ENCODE results near the gene C5orf63. TPM values are rescaled to one million over a fixed set of nuclear protein-coding genes. Genes with fewer than 3 reads are reported as not detected.
A peak's percentile ranks its signal among the peaks of the same experiment; 100 is the strongest.

The C5orf63 gene
- total RNA-seq, 2 experiments from 2014 or later, result 4.2 TPM; not detected in 1

- Histone ChIP-seq H3K79me2 (ENCODE audit: insufficient read depth, low read depth, low read length) (no peaks in the 10 kb centered on the region), H3K9me3 (ENCODE audit: low read length) (no peaks in the 10 kb centered on the region; the same call in 1 of the 2 replicates), H2AFZ (ENCODE audit: low read length) (no peak overlapping the region), H4K20me1 (ENCODE audit: insufficient read depth, low read length) (no peaks in the 10 kb centered on the region), H3K4me1 (ENCODE audit: insufficient read depth, low read length, poor library complexity, severe bottlenecking) (no peaks in the 10 kb centered on the region), H3K36me3 (ENCODE audit: insufficient read depth, low read length) (peaks cover 6% of the 10 kb centered on the region; the same call in 1 of the 2 replicates), H3K4me3 (ENCODE audit: low read depth, low read length, poor library complexity, severe bottlenecking) (no peak overlapping the region), H3K27ac (ENCODE audit: low read depth, low read length, poor library complexity, severe bottlenecking) (no peak overlapping the region), H3K4me2 (ENCODE audit: low read length) (no peak overlapping the region), H3K9me2 (ENCODE audit: insufficient read depth, low read length) (no peaks in the 10 kb centered on the region)
- no TSS peak for BruUV-seq (replicated peaks)
- ChIA-PET CTCF (ENCODE audit: unreplicated experiment) (no interaction called here), POLR2A (no interaction called here)
- DNase-seq (ENCODE audit: low spot score), result no peak
- intact Hi-C loops (cut with micrococcal nuclease; ENCODE audit: unreplicated experiment), result no loop called here
- TF ChIP-seq, protein P1, sequence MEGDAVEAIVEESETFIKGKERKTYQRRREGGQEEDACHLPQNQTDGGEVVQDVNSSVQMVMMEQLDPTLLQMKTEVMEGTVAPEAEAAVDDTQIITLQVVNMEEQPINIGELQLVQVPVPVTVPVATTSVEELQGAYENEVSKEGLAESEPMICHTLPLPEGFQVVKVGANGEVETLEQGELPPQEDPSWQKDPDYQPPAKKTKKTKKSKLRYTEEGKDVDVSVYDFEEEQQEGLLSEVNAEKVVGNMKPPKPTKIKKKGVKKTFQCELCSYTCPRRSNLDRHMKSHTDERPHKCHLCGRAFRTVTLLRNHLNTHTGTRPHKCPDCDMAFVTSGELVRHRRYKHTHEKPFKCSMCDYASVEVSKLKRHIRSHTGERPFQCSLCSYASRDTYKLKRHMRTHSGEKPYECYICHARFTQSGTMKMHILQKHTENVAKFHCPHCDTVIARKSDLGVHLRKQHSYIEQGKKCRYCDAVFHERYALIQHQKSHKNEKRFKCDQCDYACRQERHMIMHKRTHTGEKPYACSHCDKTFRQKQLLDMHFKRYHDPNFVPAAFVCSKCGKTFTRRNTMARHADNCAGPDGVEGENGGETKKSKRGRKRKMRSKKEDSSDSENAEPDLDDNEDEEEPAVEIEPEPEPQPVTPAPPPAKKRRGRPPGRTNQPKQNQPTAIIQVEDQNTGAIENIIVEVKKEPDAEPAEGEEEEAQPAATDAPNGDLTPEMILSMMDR (conservative IDR thresholded peaks at IDR 0.05; ENCODE audit: low read length), result no peak
Measured at GRCh38 chr5:127051591-127051990, 21.7 kb downstream of the C5orf63 start.

DNA sequence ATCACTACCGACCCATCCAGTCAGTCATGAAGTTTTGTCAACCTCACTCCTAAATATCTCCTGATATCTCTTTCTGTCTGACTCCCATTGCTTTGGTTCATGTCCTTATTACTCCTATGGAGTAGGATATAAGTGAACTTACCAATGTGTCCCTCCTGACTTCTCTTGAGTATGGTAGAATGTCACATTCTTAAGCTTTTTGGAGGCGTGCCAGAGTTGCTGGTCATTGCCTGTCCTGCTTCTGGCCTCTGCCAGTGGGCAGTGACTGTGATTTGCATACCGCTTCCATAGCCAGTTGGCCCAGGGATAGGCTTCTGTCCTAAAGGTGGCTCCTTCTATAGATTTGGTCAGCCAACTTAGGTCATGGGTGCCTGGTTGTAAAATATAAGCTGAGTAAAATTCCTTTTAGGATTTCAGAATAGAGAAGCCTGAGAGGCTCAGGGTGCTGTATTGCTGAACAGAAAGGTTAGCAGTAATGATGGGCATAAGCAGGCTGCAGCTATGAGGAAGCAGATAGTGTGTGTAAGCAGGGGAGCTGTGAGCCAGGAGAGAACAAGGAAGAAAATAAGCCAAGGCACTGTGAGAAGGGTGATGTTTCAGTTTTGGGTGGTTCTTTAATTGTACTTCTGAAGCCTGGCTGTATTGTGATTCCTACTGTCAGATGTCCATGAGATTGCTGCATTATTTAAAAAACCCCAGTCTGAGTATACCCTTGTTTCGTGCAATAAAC, 26.8 kb downstream of the C5orf63 start:
- no peaks in the 10 kb centered on the region for H4K20me1 ChIP-seq (ENCODE audit: insufficient read depth, low read length)
- CTCF ChIA-PET (ENCODE audit: unreplicated experiment), result no interaction called here

DNA sequence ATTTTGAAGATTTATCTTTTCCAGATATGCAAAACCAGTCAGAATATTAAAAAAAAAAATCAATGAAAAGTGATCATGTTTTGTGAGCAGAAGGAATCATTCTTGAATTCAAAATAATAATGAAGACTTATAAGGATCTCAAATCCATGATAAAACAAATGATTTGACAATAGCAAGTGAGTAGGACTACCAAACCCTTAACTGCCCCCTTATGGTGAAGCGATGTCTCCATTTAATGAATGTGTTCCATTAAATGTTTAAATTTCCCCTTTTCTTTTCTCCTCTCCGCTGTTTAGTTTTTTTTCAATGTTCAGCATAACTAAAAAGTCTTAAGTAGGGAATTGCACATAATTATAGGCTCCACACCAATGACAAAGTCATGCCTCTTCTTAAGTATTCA, 30.7 kb downstream of the C5orf63 start:
- BruUV-seq (replicated peaks), result no TSS peak
- H3K27ac ChIP-seq (ENCODE audit: low read depth, low read length, poor library complexity, severe bottlenecking), result no peak overlapping the region
- H3K4me2 ChIP-seq (ENCODE audit: low read length), result no peak overlapping the region
- no peaks in the 10 kb centered on the region for H3K9me3 ChIP-seq (ENCODE audit: low read length)
- no peaks in the 10 kb centered on the region for H3K9me2 ChIP-seq (ENCODE audit: insufficient read depth, low read length)
- no peaks in the 10 kb centered on the region for H4K20me1 ChIP-seq (ENCODE audit: insufficient read depth, low read length)
- DNase-seq (ENCODE audit: low spot score), result peak; percentile 33
- no peaks in the 10 kb centered on the region for H3K79me2 ChIP-seq (ENCODE audit: insufficient read depth, low read depth, low read length)
- H2AFZ ChIP-seq (ENCODE audit: low read length), result no peak overlapping the region
- no peak for TF ChIP-seq EZH2phosphoT487 (IDR thresholded peaks at IDR 0.05; ENCODE audit: borderline replicate concordance, low read depth, low read length)
- TF ChIP-seq, protein P1 (conservative IDR thresholded peaks at IDR 0.05; ENCODE audit: low read length), result peak; percentile 69
- no peak overlapping the region for H3K4me3 ChIP-seq (ENCODE audit: low read depth, low read length, poor library complexity, severe bottlenecking)
- ChIA-PET POLR2A (no interaction called here), CTCF (ENCODE audit: unreplicated experiment) (no interaction called here)
- no peaks in the 10 kb centered on the region for H3K4me1 ChIP-seq (ENCODE audit: insufficient read depth, low read length, poor library complexity, severe bottlenecking)
- intact Hi-C loops (cut with micrococcal nuclease; ENCODE audit: unreplicated experiment), result no loop called here
- H3K36me3 ChIP-seq (ENCODE audit: insufficient read depth, low read length), result no peaks in the 10 kb centered on the region

More for the DNA sequence above, 26.8 kb downstream of the C5orf63 start:
- POLR2A ChIA-PET, result interaction anchor here (0.5 to 1.5 kb wide), 4 partner anchors 11 to 1856 kb away, joined by 3 to 5 read pairs (median 4); no protein-coding TSS in a partner anchor
- Histone ChIP-seq H3K4me2 (ENCODE audit: low read length) (no peak overlapping the region), H3K4me3 (ENCODE audit: low read depth, low read length, poor library complexity, severe bottlenecking) (no peak overlapping the region), H3K36me3 (ENCODE audit: insufficient read depth, low read length) (no peaks in the 10 kb centered on the region), H3K27ac (ENCODE audit: low read depth, low read length, poor library complexity, severe bottlenecking) (no peak overlapping the region), H2AFZ (ENCODE audit: low read length) (no peak overlapping the region), H3K79me2 (ENCODE audit: insufficient read depth, low read depth, low read length) (no peaks in the 10 kb centered on the region), H3K4me1 (ENCODE audit: insufficient read depth, low read length, poor library complexity, severe bottlenecking) (no peaks in the 10 kb centered on the region), H3K9me3 (ENCODE audit: low read length) (no peaks in the 10 kb centered on the region), H3K9me2 (ENCODE audit: insufficient read depth, low read length) (no peaks in the 10 kb centered on the region)
- DNase-seq (ENCODE audit: low spot score), result no peak
- TF ChIP-seq EZH2phosphoT487 (IDR thresholded peaks at IDR 0.05; ENCODE audit: borderline replicate concordance, low read depth, low read length), result no peak
- TF ChIP-seq, protein P1 (conservative IDR thresholded peaks at IDR 0.05; ENCODE audit: low read length), result no peak
- intact Hi-C loops (cut with micrococcal nuclease; ENCODE audit: unreplicated experiment), result no loop called here
- no TSS peak for BruUV-seq (replicated peaks)
